ENCODE measurements around the gene GABARAPL2.
"Not testable (repeated sequence)": the region's sequence is repeated elsewhere in the genome, so short reads cannot be mapped to it uniquely, and the experiment has no call there.

Gene GABARAPL2

GRCh38 chr16:75591927-75592326 is 25.7 kb downstream of the GABARAPL2 start:
- not testable (repeated sequence) for DNase-seq

- no peak for DNase-seq
Observed at GRCh38 chr16:75593308-75593707, 27.1 kb downstream of the GABARAPL2 start.

GRCh38 chr16:75593825-75594820 is 27.9 kb downstream of the GABARAPL2 start:
- peak; percentile 76 for DNase-seq

GRCh38 chr16:75599452-75600277 is 33.5 kb downstream of the GABARAPL2 start:
- no peak for DNase-seq

- no peak for DNase-seq
Observed at GRCh38 chr16:75603241-75603640, 37.1 kb downstream of the GABARAPL2 start.

- DNase-seq = no peak
Observed at GRCh38 chr16:75606507-75606906, 40.3 kb downstream of the GABARAPL2 start.

- DNase-seq = no peak
Observed at GRCh38 chr16:75614066-75614897, 48.1 kb downstream of the GABARAPL2 start.

- DNase-seq = no peak
Observed at GRCh38 chr16:75615619-75616018, 49.4 kb downstream of the GABARAPL2 start.

GRCh38 chr16:75616521-75617010 is 50.4 kb downstream of the GABARAPL2 start:
- DNase-seq = no peak

GRCh38 chr16:75617121-75617520 is 50.9 kb downstream of the GABARAPL2 start:
- no peak for DNase-seq

- no peak for DNase-seq
Observed at GRCh38 chr16:75618780-75619179, 52.6 kb downstream of the GABARAPL2 start.

- no peak for DNase-seq
Observed at GRCh38 chr16:75620326-75621169, 54.4 kb downstream of the GABARAPL2 start.

GRCh38 chr16:75621170-75621477 is 54.9 kb downstream of the GABARAPL2 start:
- DNase-seq = no peak

- peak; percentile 97 for DNase-seq
Observed at GRCh38 chr16:75622761-75623605, 56.8 kb downstream of the GABARAPL2 start, which contains the start of gene ADAT1. Gene ADAT1 (minus strand): TSS chr16:75623281. CDS start chr16:75620799, 2,482 bp downstream.

GRCh38 chr16:75624921-75625334 is 58.7 kb downstream of the GABARAPL2 start:
- DNase-seq = no peak

GRCh38 chr16:75626806-75627205 is 60.6 kb downstream of the GABARAPL2 start:
- no peak for DNase-seq
